HUES6 (cell line): ENCODE data around the gene PSTK.

ENCODE experiments used
- H3K27ac ChIP-seq: 2 replicates; pipeline ENCODE4 v1.7.0; 2013; ENCODE audit warnings: low read depth, mild to moderate bottlenecking, low read length, inconsistent platforms
- H3K27me3 ChIP-seq: 2 replicates; pipeline ENCODE4 v1.6.1; 2013; ENCODE audit warnings: low read length; ENCODE audit not compliant: control insufficient read depth, insufficient read depth
- H3K36me3 ChIP-seq: 2 replicates; pipeline ENCODE4 v1.6.1; 2013; ENCODE audit warnings: low read length; ENCODE audit not compliant: control insufficient read depth, insufficient read depth
- H3K4me1 ChIP-seq: 2 replicates; pipeline ENCODE4 v1.6.1; 2013; ENCODE audit warnings: low read length; ENCODE audit not compliant: control insufficient read depth, insufficient read depth
- H3K4me3 ChIP-seq: 2 replicates; pipeline ENCODE4 v1.5.1; 2013; ENCODE audit warnings: low read depth, low read length
- H3K9ac ChIP-seq: one replicate; pipeline ENCODE4 v1.6.1; 2013; ENCODE audit warnings: mild to moderate bottlenecking, low read length
- H3K9me3 ChIP-seq: 2 replicates; pipeline ENCODE4 v1.6.1; 2013; ENCODE audit warnings: low read depth, low read length; ENCODE audit not compliant: control insufficient read depth, insufficient read depth

PSTK gene

DNA sequence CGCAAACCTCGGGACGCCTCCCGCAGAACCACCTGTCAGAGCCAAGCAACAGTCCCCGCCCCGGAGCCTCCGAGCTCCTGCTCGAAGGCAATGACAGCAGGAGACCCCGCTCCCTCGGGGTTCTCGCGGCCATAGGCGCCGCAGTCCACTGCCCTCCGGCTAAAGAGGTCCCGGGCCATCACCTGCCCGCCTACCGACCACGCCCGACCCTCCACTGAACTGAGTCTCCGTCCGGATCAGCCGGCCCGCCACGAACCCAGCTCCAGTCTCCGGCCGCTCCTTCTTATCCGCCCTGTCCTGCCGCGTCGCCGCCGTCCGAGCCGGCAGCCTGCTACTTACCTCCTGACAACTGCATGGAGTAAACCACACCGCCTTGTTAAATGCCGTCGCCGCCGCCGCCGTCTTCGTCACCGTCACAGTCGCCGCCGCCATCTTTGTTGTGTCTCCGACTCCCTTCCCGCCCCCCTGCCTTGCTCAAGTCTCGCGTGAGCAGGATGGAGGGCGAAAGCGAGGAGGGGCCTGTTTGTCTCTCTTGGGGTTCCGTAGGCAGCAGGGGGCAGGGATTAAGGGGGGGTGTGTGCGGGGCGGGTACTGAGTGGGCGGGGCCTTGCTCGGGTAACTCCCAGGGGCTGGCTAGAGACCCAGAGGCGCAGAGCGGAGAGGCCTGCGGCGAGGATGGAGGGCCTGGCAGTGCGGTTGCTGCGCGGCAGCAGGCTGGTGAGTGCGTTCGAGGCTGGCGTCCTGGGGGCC is 28.3 kb downstream of the PSTK start, which contains the start of the genes ACADSB and IKZF5:
ACADSB (plus strand) TSS at position 652 of the 750 bp plus-strand sequence; CDS start at position 676, 24 bp downstream.
IKZF5 (minus strand) TSS at position 441 of the 750 bp plus-strand sequence. CDS start 10,170 bp downstream, outside the sequence.
- Histone ChIP-seq H3K9me3 (no peaks in the 10 kb centered on the region), H3K27ac (peak within 1 kb of the TSS; percentile 78), H3K27me3 (peaks cover 22% of the 10 kb centered on the region), H3K4me3 (peak within 1 kb of the TSS; percentile 96), H3K36me3 (no peaks in the 10 kb centered on the region), H3K9ac (peak within 1 kb of the TSS; percentile 95), H3K4me1 (0 out of 2 replicates have a peak, but pooled peaks cover 3% of the 10 kb centered on the region)

- H3K27me3 ChIP-seq, result peaks cover 22% of the 10 kb centered on the region
- no peaks in the 10 kb centered on the region for H3K36me3 ChIP-seq
- no peaks in the 10 kb centered on the region for H3K9me3 ChIP-seq
- H3K4me1 ChIP-seq, result 0 out of 2 replicates have a peak, but pooled peaks cover 3% of the 10 kb centered on the region
- H3K4me3 ChIP-seq, result peak overlapping the region; percentile 96
- no peak overlapping the region for H3K27ac ChIP-seq
- H3K9ac ChIP-seq, result peak overlapping the region; percentile 63
Measured at GRCh38 chr10:123009105-123009820, 29.1 kb downstream of the PSTK start.

DNA sequence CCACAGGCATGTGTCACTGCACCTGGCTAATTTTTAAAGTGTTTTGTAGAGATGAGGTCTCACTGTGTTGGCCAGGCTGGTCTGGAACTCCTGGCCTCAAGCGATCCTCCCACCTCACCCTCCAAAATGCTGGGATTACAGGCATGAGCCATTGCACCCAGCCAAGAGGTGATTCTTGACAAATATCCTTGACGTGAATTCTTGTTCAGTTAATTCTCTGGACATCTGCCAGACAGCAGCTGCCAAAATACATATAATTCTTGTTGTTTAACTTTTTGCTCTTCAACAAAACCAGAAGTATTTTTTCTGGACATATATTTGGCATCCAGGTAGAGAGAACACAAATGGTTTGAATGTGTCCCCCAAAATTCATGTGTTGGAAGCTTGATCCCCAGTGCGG is 31.8 kb downstream of the PSTK start:
- Histone ChIP-seq H3K36me3 (no peaks in the 10 kb centered on the region), H3K9me3 (no peaks in the 10 kb centered on the region)

DNA sequence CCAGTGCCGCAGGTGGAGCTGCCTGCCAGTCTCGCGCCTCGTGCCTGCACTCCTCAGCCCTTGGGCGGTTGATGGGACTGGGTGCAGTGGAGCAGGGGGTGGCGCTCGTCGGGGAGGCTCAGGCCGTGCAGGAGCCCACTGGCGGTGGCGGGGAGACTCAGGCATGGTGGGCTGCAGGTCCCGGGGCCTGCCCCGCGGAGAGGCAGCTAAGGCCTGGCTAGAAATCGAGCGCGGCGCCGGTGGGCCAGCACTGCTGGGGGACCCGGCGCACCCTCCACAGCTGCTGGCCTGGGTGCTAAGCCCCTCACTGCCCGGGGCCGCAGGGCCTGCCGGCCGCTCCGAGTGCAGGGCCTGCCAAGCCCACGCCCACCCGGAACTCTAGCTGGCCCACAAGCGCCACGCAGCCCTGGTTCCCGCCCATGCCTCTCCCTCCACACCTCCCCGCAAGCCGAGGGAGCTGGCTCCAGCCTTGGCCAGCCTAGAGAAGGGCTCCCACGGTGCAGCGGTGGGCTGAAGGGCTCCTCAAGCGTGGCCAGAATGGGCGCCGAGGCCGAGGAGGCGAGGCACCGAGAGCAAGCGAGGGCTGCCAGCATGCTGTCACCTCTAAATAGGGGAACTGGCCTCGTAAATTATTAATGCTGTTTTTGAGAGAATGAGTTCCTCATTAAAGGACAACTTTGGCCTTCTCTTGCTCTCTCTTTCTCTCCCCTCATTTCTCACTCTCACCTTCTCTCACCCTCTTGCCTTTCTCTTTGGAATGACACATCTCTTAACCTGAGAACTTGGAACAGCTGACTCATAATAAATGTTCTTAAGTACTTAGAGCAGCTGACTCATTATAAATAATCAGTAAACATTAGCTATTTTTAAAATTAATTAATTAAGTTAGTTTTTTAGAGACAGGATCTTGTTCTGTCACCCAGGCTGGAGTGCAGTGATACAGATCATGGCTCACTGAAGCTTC is 33.5 kb downstream of the PSTK start:
- Histone ChIP-seq H3K27ac (no peak overlapping the region), H3K9me3 (no peaks in the 10 kb centered on the region), H3K27me3 (peaks cover 22% of the 10 kb centered on the region), H3K36me3 (no peaks in the 10 kb centered on the region), H3K4me1 (peaks cover 28% of the 10 kb centered on the region), H3K9ac (no peak overlapping the region), H3K4me3 (no peak overlapping the region)

More for the DNA sequence above, 31.8 kb downstream of the PSTK start:
- Histone ChIP-seq H3K9ac (no peak overlapping the region), H3K4me3 (no peak overlapping the region), H3K4me1 (peaks cover 20% of the 10 kb centered on the region; the same call in 1 of the 2 replicates), H3K27me3 (peaks cover 22% of the 10 kb centered on the region), H3K27ac (no peak overlapping the region)

DNA sequence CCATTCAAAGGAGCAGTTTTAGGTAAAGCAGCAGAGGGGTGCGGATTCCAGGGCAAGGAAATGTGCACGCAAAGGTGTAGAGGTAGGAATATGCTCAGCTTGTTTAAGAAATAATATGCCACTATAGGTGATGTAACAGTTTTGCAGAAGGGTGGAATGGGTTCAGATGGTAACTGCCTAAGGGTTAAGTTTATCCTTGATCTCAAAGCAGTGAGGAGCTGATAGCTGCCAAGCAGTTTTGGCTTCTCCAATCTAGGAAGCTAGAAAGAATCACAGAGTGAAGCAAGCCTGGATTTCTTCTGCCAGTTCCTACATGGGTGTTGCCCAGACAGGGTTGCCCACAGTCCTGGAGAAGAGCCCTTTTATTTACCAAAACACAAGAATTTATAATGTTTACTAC is 34.6 kb downstream of the PSTK start:
- Histone ChIP-seq H3K9me3 (no peaks in the 10 kb centered on the region), H3K4me1 (peaks cover 33% of the 10 kb centered on the region), H3K27me3 (peaks cover 15% of the 10 kb centered on the region), H3K4me3 (no peak overlapping the region), H3K27ac (no peak overlapping the region), H3K9ac (no peak overlapping the region), H3K36me3 (no peaks in the 10 kb centered on the region)

DNA sequence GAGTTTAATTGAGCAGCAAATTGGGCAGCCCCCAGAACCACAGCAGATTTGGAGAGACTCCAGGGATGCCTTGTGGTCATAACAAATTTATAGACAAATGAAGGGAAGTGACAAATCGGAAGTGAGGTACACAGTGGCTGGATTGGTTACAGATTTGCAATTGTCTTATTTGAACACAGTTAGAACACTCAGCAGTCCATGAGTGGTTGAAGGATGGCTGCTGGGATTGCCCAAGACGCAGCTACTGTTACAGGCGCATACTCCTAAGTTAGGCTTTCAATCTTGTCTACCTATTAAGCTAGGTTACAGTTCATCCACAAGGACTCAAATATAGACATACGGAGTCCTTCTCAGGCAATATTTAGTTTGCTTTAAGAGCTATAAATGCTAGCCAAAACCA is 36.0 kb downstream of the PSTK start:
- no peak overlapping the region for H3K9ac ChIP-seq
- no peak overlapping the region for H3K27ac ChIP-seq
- peaks cover 39% of the 10 kb centered on the region for H3K4me1 ChIP-seq
- H3K36me3 ChIP-seq, result no peaks in the 10 kb centered on the region
- no peak overlapping the region for H3K4me3 ChIP-seq
- peaks cover 3% of the 10 kb centered on the region; the same call in 1 of the 2 replicates for H3K27me3 ChIP-seq
- no peaks in the 10 kb centered on the region for H3K9me3 ChIP-seq

GRCh38 chr10:123017421-123018165 is 37.4 kb downstream of the PSTK start:
- H3K27ac ChIP-seq, result 0 out of 2 replicates have a peak overlapping the region, but pooled peaks have one; percentile 70

GRCh38 chr10:123018531-123018930 is 38.3 kb downstream of the PSTK start:
- Histone ChIP-seq H3K27me3 (0 out of 2 replicates have a peak, but pooled peaks cover 2% of the 10 kb centered on the region), H3K9me3 (no peaks in the 10 kb centered on the region), H3K4me1 (peaks cover 39% of the 10 kb centered on the region), H3K9ac (no peak overlapping the region), H3K27ac (no peak overlapping the region), H3K36me3 (no peaks in the 10 kb centered on the region), H3K4me3 (no peak overlapping the region)

More at GRCh38 chr10:123017421-123018165, 37.4 kb downstream of the PSTK start:
- Histone ChIP-seq H3K27me3 (0 out of 2 replicates have a peak, but pooled peaks cover 2% of the 10 kb centered on the region), H3K36me3 (no peaks in the 10 kb centered on the region), H3K4me3 (no peak overlapping the region), H3K9me3 (no peaks in the 10 kb centered on the region), H3K9ac (no peak overlapping the region), H3K4me1 (peaks cover 39% of the 10 kb centered on the region)

DNA sequence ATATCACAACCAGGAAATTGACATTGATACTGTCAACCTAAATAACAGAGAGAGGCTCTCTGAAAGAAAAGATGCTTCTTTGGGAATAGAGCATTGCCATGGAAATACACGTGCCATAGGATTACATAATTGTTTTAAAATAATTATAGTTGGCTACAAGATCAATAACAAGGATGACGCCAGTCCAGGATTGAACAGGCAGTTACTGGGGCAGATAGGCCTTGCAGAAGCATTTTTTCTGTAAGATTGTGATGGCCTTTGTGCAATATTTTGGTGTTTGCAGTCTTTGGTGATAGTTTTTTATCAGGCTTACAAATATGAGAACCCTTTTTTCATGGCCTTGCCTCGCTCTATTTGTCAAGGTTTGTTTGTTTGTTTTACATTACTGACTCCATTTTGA is 39.1 kb downstream of the PSTK start:
- Histone ChIP-seq H3K27ac (no peak overlapping the region), H3K27me3 (0 out of 2 replicates have a peak, but pooled peaks cover 2% of the 10 kb centered on the region), H3K36me3 (no peaks in the 10 kb centered on the region), H3K4me1 (peaks cover 39% of the 10 kb centered on the region), H3K4me3 (no peak overlapping the region; the same call in 1 of the 2 replicates), H3K9me3 (no peaks in the 10 kb centered on the region), H3K9ac (no peak overlapping the region)
